ENCODE data around the gene SMARCD2. TPM values are rescaled to one million over a fixed set of nuclear protein-coding genes. Genes with fewer than 3 reads are reported as not detected.

The SMARCD2 gene
- polyA plus RNA-seq, 2 of the 4 experiments (the other 2 are of a cell fraction): 40.4 to 52.7 TPM

DNA sequence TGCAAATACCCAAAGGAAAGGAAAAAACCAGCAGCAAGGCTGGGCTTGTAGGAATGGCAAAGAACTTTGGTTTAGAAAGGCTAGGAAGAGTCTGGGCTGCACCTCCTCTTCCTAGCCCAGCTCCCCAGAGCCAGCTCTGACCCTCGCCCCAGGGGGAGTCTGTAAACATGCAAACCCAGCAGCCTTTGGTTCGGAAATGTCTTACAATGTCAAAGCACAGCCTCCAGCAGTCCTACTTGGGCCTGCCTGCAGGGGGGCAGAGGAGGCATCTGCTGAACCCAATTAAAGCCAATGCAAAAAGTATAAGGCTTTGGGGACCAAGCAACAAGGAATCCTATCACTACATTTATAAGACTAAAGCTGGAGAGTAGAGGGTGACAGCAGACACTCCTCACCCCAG lies 10.0 kb downstream of the SMARCD2 start:
- H3K9me3 ChIP-seq: no peaks in the 10 kb centered on the region
- no peak for DNase-seq (ENCODE audit: low read depth in 1 of 2, low spot score in 1 of 2)
- CTCF ChIA-PET: interaction anchor here (0.8 to 4.5 kb wide), 6 partner anchors 9 to 97 kb away, joined by 3 to 23 read pairs (median 4); partner anchors contain the start of gene SMARCD2
- no peak for TF ChIP-seq JUNB (IDR thresholded peaks at IDR 0.05)
- TF ChIP-seq, protein P1, sequence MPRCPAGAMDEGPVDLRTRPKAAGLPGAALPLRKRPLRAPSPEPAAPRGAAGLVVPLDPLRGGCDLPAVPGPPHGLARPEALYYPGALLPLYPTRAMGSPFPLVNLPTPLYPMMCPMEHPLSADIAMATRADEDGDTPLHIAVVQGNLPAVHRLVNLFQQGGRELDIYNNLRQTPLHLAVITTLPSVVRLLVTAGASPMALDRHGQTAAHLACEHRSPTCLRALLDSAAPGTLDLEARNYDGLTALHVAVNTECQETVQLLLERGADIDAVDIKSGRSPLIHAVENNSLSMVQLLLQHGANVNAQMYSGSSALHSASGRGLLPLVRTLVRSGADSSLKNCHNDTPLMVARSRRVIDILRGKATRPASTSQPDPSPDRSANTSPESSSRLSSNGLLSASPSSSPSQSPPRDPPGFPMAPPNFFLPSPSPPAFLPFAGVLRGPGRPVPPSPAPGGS (IDR thresholded peaks at IDR 0.05): no peak
- TF ChIP-seq HOXB5 (CRISPR knock-in tag; IDR thresholded peaks at IDR 0.05): no peak
- no peak for TF ChIP-seq TFCP2L1 (CRISPR knock-in tag; IDR thresholded peaks at IDR 0.05)
- TF ChIP-seq FOXS1 (CRISPR knock-in tag; IDR thresholded peaks at IDR 0.05): no peak
- TF ChIP-seq CHD2 (IDR thresholded peaks at IDR 0.05; ENCODE audit: low read length, partially characterized antibody): no peak
- no peak for TF ChIP-seq HOXA7 (CRISPR knock-in tag; IDR thresholded peaks at IDR 0.05)
- no peak for TF ChIP-seq SREBF2 (IDR thresholded peaks at IDR 0.05)
- no peak for TF ChIP-seq ZC3H11A (IDR thresholded peaks at IDR 0.05)
- TF ChIP-seq, protein P2, sequence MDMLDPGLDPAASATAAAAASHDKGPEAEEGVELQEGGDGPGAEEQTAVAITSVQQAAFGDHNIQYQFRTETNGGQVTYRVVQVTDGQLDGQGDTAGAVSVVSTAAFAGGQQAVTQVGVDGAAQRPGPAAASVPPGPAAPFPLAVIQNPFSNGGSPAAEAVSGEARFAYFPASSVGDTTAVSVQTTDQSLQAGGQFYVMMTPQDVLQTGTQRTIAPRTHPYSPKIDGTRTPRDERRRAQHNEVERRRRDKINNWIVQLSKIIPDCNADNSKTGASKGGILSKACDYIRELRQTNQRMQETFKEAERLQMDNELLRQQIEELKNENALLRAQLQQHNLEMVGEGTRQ (IDR thresholded peaks at IDR 0.05): no peak
- TF ChIP-seq ZSCAN20 (CRISPR knock-in tag; IDR thresholded peaks at IDR 0.05): no peak
- no peak for TF ChIP-seq FOSL2 (IDR thresholded peaks at IDR 0.05)
- TF ChIP-seq FOSL2 (CRISPR knock-in tag; IDR thresholded peaks at IDR 0.05): no peak
- no peak for TF ChIP-seq ZFP36 (IDR thresholded peaks at IDR 0.05; ENCODE audit: borderline replicate concordance, partially characterized antibody)
- TF ChIP-seq POLR2A (IDR thresholded peaks at IDR 0.05; ENCODE audit: low read length): no peak
- TF ChIP-seq, protein P3, sequence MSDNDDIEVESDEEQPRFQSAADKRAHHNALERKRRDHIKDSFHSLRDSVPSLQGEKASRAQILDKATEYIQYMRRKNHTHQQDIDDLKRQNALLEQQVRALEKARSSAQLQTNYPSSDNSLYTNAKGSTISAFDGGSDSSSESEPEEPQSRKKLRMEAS (IDR thresholded peaks at IDR 0.05): no peak
- TF ChIP-seq HOXB13 (CRISPR knock-in tag; IDR thresholded peaks at IDR 0.05; ENCODE audit: low read depth): no peak
- no peak for TF ChIP-seq FOSB (CRISPR knock-in tag; IDR thresholded peaks at IDR 0.05)
- no peak for TF ChIP-seq GATA3 (IDR thresholded peaks at IDR 0.05; ENCODE audit: borderline replicate concordance)
- TF ChIP-seq, protein P4, sequence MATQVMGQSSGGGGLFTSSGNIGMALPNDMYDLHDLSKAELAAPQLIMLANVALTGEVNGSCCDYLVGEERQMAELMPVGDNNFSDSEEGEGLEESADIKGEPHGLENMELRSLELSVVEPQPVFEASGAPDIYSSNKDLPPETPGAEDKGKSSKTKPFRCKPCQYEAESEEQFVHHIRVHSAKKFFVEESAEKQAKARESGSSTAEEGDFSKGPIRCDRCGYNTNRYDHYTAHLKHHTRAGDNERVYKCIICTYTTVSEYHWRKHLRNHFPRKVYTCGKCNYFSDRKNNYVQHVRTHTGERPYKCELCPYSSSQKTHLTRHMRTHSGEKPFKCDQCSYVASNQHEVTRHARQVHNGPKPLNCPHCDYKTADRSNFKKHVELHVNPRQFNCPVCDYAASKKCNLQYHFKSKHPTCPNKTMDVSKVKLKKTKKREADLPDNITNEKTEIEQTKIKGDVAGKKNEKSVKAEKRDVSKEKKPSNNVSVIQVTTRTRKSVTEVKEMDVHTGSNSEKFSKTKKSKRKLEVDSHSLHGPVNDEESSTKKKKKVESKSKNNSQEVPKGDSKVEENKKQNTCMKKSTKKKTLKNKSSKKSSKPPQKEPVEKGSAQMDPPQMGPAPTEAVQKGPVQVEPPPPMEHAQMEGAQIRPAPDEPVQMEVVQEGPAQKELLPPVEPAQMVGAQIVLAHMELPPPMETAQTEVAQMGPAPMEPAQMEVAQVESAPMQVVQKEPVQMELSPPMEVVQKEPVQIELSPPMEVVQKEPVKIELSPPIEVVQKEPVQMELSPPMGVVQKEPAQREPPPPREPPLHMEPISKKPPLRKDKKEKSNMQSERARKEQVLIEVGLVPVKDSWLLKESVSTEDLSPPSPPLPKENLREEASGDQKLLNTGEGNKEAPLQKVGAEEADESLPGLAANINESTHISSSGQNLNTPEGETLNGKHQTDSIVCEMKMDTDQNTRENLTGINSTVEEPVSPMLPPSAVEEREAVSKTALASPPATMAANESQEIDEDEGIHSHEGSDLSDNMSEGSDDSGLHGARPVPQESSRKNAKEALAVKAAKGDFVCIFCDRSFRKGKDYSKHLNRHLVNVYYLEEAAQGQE (IDR thresholded peaks at IDR 0.05): no peak
- TF ChIP-seq, protein P5, sequence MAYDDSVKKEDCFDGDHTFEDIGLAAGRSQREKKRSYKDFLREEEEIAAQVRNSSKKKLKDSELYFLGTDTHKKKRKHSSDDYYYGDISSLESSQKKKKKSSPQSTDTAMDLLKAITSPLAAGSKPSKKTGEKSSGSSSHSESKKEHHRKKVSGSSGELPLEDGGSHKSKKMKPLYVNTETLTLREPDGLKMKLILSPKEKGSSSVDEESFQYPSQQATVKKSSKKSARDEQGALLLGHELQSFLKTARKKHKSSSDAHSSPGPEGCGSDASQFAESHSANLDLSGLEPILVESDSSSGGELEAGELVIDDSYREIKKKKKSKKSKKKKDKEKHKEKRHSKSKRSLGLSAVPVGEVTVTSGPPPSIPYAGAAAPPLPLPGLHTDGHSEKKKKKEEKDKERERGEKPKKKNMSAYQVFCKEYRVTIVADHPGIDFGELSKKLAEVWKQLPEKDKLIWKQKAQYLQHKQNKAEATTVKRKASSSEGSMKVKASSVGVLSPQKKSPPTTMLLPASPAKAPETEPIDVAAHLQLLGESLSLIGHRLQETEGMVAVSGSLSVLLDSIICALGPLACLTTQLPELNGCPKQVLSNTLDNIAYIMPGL (CRISPR knock-in tag; IDR thresholded peaks at IDR 0.05; ENCODE audit: borderline replicate concordance): no peak
- FAIRE-seq: no peak
- peaks cover 20% of the 10 kb centered on the region; the same call in 2 of the 3 replicates for H3K4me1 ChIP-seq
- ATAC-seq: peak; percentile 6 to 30; a peak in 3 of 6 replicates
- no peak overlapping the region for H3K27ac ChIP-seq
- no peak overlapping the region for H3K4me3 ChIP-seq
- H3K4me2 ChIP-seq: no peak overlapping the region
- WGBS (ENCODE audit: missing lambda C conversion rate): 90% methylated on average over 2 of the region's 2 CpGs
- POLR2A ChIA-PET: no interaction called here

DNA sequence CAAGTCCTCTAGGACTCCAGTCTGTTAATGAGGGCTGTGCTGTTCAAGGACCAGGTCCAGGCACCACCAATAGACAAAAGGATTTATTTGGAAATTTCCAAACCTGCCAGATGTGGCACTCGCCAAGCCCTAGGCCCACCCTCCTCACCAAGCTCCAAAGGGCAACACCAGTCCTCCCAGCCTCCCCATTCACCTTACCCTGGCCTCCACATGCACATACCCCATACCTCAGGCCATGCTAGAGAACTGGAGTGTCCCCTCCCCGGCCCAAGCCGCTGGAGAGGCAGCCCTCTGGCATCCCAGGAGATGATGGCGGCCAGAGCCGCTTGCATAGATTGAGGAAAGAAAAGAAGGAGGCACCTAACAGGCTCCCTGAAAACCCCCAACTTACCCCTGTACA lies 10.5 kb downstream of the SMARCD2 start:
- no peak overlapping the region for H3K27ac ChIP-seq
- peaks cover 20% of the 10 kb centered on the region; the same call in 2 of the 3 replicates for H3K4me1 ChIP-seq
- H3K4me2 ChIP-seq: no peak overlapping the region
- no peak overlapping the region for H3K4me3 ChIP-seq
- CTCF ChIA-PET: interaction anchor here (0.8 to 4.8 kb wide), 5 partner anchors 10 to 96 kb away, joined by 3 to 33 read pairs (median 4); partner anchors contain the start of gene SMARCD2
- no peak for FAIRE-seq
- WGBS (ENCODE audit: missing lambda C conversion rate): 95% methylated on average over 5 of the region's 5 CpGs
- H3K9me3 ChIP-seq: no peaks in the 10 kb centered on the region
- no peak for ATAC-seq
- no peak for DNase-seq (ENCODE audit: low read depth in 1 of 2, low spot score in 1 of 2)
- POLR2A ChIA-PET: no interaction called here
- TF ChIP-seq, protein P1 (IDR thresholded peaks at IDR 0.05): no peak
- TF ChIP-seq HDAC2 (IDR thresholded peaks at IDR 0.05) (no peak), KDM5A (IDR thresholded peaks at IDR 0.05) (no peak), ZSCAN20 (CRISPR knock-in tag; IDR thresholded peaks at IDR 0.05) (no peak), HOXB5 (CRISPR knock-in tag; IDR thresholded peaks at IDR 0.05) (no peak), PHF8 (IDR thresholded peaks at IDR 0.05; ENCODE audit: borderline replicate concordance, low read depth) (no peak), SREBF2 (IDR thresholded peaks at IDR 0.05) (no peak), RFX5 (IDR thresholded peaks at IDR 0.05) (no peak), MAFK (IDR thresholded peaks at IDR 0.05; ENCODE audit: partially characterized antibody) (no peak), CBX8 (IDR thresholded peaks at IDR 0.05) (no peak)
- TF ChIP-seq, protein P6, sequence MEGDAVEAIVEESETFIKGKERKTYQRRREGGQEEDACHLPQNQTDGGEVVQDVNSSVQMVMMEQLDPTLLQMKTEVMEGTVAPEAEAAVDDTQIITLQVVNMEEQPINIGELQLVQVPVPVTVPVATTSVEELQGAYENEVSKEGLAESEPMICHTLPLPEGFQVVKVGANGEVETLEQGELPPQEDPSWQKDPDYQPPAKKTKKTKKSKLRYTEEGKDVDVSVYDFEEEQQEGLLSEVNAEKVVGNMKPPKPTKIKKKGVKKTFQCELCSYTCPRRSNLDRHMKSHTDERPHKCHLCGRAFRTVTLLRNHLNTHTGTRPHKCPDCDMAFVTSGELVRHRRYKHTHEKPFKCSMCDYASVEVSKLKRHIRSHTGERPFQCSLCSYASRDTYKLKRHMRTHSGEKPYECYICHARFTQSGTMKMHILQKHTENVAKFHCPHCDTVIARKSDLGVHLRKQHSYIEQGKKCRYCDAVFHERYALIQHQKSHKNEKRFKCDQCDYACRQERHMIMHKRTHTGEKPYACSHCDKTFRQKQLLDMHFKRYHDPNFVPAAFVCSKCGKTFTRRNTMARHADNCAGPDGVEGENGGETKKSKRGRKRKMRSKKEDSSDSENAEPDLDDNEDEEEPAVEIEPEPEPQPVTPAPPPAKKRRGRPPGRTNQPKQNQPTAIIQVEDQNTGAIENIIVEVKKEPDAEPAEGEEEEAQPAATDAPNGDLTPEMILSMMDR (IDR thresholded peaks at IDR 0.05): no peak

Measured in A549 (cell line).